Testis (tissue), 2 donors: Measurements from ENCODE around the gene LRRC4C.

Experiments
- CTCF ChIP-seq, 3 experiments: fragments of 450-650 bp in 2 of 3; fragments of 200-600 bp in 1 of 3; sonication (generic) in 1 of 3; IDR thresholded peaks; one replicate each; pipeline ENCODE4 v1.5.1; 2016 to 2019; ENCODE audit warnings: antibody characterized with exemption in 3 of 3, mild to moderate bottlenecking in 2 of 3, moderate library complexity in 1 of 3
- POLR2A ChIP-seq: fragments of 450-650 bp; IDR thresholded peaks from one replicate; pipeline ENCODE4 v1.6.1; 2017; ENCODE audit warnings: antibody characterized with exemption, mild to moderate bottlenecking, moderate library complexity

DNA sequence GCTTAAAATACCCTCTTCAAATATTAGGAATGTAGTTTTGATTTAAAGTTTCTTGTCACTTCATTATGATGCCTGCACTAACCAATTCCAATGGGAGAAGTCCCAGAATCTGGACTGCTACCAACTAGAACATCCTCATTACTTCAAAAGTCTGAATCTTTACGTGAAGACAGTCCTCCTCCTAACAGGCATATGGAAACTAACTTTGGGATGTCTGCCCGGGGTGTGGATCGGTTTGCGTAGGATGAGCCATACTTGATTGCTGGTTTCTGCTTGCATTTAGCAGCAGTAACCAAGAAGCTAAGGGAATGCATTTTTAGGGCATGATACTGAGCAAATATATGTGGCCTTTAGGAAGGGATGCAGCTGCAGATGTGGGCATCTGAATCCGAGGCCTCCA lies 177.1 kb downstream of the LRRC4C start:
- TF ChIP-seq POLR2A (no peak), CTCF (IDR thresholded peaks at IDR 0.05) (no peak)
